ENCODE measurements around the gene PRRT2.

DNA sequence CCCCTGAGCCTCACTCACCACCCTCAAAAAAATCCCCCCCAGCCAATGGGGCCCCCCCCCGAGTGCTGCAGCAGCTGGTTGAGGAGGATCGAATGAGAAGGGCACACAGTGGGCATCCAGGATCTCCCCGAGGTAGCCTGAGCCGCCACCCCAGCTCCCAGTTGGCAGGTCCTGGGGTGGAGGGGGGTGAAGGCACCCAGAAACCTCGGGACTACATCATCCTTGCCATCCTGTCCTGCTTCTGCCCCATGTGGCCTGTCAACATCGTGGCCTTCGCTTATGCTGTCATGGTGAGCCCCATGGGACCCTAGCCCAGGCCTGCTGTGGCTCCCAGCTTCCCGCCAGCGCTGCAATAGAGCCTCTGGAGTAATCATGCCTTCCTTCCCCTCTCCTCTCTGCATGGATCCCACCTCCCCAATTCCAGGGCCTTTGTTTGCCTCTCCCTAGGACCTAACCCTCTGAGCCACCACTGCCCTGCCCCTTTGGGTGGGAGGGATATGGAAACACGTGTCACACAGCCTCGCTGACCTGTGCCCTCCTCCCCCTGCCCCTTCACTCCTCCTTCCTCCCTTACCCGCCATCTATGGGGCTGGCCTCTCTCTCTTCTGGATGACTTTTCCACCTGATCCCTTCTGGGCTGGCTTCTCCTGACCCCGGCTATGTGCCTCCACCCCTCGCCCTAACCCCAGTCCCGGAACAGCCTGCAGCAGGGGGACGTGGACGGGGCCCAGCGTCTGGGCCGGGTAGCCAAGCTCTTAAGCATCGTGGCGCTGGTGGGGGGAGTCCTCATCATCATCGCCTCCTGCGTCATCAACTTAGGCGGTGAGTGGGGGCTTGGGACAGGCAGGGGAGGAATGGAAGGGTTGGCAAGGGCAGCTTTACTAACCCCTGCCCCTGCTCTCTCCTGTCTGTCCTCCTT, 1.9 kb downstream of the PRRT2 start:
- TF ChIP-seq CTCF (IDR thresholded peaks at IDR 0.05) (no peak), NFE2L1 (CRISPR knock-in tag; IDR thresholded peaks at IDR 0.05) (peak; percentile 80)
